HT1080 (cell line): ENCODE measurements around the gene NRAP. TPM values are rescaled to one million over a fixed set of nuclear protein-coding genes. Genes with fewer than 3 reads are reported as not detected.

Experiments used
- DNase-seq: peaks from one replicate; pipeline ENCODE4 v3.0.0-alpha.2; 2015; ENCODE audit warnings: low read depth
- total RNA-seq: library from RNA; depleted of rRNA; stranded (reverse); fragments of >200 nt; shearing (Covaris generic); gene quantifications from 2 replicates; pipeline ENCODE4 v1.2.3, GENCODE V29; 2014

NRAP gene
- total RNA-seq, 1 experiment from 2014 or later = not detected

DNA sequence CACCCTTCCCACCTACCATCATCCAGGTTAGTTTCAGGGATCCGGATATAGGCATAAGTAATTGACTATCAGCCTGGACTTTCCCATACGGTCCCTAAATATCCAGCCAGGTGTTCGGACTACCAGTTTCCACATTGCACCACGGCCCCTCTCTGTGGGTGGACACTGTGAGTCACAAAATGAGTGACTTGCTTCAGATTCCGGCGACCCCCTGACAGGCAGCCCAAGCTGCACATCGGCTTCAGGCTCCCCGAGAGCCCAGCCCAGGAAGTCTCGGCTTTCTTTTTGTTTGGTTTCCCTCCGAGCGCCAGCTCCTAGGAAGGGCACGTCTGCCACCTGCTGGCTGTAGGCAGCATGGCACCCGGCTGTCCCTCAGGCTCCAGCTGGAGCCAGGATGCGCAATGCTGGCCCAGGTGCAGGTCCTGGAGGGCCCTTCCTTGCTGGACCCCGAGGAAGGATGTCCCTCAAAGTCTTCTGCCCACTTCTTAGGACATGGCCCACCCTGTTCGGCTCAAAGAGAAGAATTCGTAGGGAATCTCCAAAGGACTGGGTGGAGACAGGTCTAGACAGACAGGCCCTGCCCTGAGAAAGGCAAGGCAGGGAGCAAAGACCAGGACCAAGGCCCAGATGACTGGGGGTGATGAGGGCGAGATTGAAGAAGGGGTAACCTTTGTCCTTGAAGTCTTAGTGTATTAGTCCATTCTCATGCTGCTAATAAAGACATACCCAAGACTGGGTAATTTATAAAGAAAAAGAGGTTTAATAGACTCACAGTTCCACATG, 100.3 kb downstream of the NRAP start:
- DNase-seq = peak; percentile 59

DNA sequence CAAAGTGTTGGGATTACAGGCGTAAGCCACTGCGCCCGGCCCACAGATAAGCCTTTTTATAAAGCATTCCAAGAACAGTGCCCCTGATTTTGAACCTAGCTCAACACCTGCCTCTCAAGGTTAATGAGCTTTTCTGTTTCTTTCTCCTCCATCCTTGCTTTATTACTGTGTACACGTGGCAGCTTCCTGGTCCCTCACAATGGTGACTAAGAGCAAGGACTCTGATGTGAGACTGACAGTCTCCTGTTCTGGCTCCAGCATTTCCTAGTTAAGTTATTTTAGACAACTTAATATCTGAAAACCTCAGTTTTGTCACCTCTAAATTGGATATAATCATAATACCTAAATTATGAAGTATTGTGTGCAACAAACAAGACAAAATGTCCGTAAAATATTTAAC, 101.1 kb downstream of the NRAP start:
- DNase-seq = no peak

GRCh38 chr10:113562069-113562468, 101.8 kb downstream of the NRAP start:
- DNase-seq = no peak

DNA sequence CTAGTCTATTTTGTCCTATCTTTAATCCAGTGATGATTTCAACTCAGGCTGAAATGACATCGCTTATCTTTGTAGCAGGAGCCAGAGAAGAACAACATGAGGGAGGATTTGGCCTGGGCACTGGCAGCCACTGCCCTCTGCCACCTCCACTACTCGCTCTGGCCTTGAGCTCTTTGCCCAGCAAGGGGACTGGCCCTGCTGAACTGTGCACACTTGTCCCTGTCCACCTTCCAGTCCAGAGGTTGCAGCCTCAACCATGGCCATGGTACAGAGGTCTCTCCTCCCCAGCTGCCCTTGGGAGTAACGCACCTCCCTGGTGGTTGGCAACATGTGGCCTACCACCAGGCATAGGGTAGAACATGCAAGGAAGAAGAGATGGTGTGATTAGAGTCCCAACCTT, 102.6 kb downstream of the NRAP start:
- DNase-seq = no peak

GRCh38 chr10:113560071-113560470, 103.8 kb downstream of the NRAP start:
- no peak for DNase-seq

DNA sequence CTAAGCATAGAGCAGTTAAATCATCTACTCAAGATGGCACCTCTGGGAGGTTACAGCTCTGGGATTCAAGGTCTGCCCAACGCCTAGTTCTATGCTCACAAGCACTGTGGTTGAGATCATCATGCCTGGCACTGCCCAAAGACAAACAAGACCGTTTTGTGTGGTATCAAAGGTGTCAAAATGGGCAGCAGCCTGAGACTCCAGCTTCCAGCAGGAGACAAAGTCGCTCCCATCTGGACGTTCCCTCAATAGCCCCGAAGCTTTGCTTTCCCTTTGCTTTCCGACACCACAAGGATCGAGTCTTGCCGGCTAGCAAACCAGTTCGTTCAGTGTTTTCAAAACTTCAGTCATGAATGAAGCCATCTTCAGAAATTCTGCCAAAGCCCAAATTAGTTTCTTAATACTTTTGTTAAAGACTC, 105.9 kb downstream of the NRAP start:
- no peak for DNase-seq

- no peak for DNase-seq
Observed at GRCh38 chr10:113557424-113557862, 106.4 kb downstream of the NRAP start.

DNA sequence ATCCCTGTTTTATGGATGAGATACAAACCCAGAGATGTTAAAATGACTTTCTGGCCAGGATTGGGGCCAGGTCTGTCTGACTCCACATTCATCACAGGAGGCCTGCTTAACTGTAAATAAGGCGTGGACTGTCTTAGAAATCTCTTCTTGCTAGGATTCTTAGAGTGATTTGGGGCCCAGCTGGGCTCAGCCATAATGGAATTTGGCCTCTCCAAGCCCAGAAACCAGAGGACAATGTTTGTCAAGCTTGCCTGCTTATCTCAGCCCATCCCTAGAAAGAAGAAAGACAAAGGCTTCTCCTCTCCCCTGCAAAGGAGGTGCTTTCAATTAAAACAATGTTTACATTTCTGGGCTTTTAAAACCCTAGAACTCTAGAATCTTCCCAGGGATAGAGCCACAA, 108.1 kb downstream of the NRAP start:
- DNase-seq = no peak

- DNase-seq = no peak
Observed at GRCh38 chr10:113555245-113555644, 108.6 kb downstream of the NRAP start.

DNA sequence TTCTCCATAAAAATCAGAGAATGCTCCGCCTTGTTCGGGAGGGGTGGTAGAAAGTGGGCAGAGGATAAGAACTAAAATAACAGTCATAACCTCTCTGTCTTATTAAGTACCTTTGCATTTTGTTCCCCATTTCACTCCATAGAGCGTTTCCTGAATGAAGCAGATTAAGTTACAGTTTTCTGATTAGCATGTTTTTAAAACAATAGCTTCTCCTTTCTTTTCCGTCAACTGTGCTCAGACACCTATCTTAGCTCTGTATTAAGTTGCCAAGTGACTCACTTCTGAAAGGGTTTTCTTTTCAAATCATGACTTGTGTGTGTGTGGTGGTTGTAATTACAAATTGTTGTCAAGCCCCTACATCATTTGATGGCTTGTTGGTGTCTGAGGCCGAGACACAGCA, 109.6 kb downstream of the NRAP start:
- DNase-seq = no peak

- DNase-seq = no peak
Observed at GRCh38 chr10:113553149-113553548, 110.7 kb downstream of the NRAP start.

GRCh38 chr10:113552701-113553100, 111.1 kb downstream of the NRAP start, which contains the start of gene HABP2:
Gene HABP2 (plus strand): TSS chr10:113553053. CDS start chr10:113553122, 69 bp downstream.
- no peak for DNase-seq

GRCh38 chr10:113552014-113552413, 111.8 kb downstream of the NRAP start:
- no peak for DNase-seq

- DNase-seq = peak; percentile 25
Observed at GRCh38 chr10:113550365-113550764, 113.5 kb downstream of the NRAP start.

- DNase-seq = no peak
Observed at GRCh38 chr10:113549856-113550255, 114.0 kb downstream of the NRAP start.

GRCh38 chr10:113547426-113547825, 116.4 kb downstream of the NRAP start:
- no peak for DNase-seq

GRCh38 chr10:113544392-113544791, 119.4 kb downstream of the NRAP start:
- DNase-seq = no peak

DNA sequence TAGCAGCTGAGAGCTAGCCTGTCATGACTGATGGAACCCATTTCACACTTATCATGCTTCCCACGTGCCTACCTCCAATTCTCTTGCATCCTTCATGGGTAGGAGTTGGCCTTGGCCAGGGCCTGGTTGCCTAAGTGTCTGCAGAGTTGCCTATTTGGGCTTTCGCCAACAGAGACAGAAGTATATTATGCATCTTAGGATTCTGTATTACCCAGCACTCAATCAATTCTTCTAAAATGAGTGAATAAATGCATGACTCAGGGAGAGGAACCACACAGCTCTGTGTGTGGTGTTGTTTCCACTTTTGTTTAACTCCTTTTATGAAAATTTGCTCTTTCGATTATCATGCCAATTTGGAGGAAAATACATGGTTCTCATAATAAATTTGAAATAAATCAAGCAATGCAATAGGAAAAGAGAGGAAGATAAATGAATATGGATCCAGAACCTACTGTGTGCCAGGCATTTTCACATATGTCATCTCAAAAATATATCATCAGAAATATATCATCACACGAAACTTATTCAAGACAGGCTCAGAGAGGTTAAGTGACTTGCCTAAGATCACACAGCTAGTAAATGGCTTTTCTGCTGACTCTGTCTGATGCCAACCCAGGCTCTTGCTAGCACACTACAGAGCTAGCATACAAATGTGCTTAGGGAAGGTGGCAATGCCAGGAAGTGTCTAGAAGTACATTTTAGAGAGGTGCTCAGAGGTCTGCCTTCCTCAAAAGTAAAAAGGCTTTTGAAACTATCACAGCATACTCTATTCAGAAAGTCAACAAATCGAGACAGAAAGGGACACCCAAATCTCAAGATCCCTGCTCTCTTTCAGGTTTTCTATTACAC, 120.5 kb downstream of the NRAP start:
- DNase-seq = no peak

GRCh38 chr10:113541549-113541927, 122.3 kb downstream of the NRAP start:
- DNase-seq = no peak

GRCh38 chr10:113540845-113541548, 122.8 kb downstream of the NRAP start:
- no peak for DNase-seq

DNA sequence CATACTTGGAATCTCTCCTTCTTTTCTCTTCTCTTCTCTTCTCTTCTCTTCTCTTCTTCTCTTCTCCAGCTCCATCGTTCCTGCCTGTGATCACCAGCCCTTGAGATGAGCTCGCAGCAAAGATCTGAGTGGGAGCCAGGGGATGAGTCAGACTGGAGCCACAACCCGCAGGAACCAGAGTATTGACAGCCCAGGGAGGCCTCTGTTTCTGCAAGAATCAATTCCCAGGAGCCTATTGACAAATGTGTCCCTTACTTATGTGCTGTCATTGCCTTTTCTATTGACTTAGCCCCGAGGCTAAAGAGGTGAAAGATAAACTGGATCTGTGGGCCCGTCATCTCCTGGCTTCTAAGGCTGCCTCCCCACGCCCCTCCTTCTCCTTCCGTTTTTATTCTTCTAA, 124.1 kb downstream of the NRAP start:
- peak; percentile 46 for DNase-seq
